ENCODE results near the gene PDE1C. TPM values are rescaled to one million over a fixed set of nuclear protein-coding genes. Genes with fewer than 3 reads are reported as not detected.
"Not testable (repeated sequence)": the region's sequence is repeated elsewhere in the genome, so short reads cannot be mapped to it uniquely, and the experiment has no call there.

The PDE1C gene
- total RNA-seq, 1 donor from 2014 or later: 181 TPM

DNA sequence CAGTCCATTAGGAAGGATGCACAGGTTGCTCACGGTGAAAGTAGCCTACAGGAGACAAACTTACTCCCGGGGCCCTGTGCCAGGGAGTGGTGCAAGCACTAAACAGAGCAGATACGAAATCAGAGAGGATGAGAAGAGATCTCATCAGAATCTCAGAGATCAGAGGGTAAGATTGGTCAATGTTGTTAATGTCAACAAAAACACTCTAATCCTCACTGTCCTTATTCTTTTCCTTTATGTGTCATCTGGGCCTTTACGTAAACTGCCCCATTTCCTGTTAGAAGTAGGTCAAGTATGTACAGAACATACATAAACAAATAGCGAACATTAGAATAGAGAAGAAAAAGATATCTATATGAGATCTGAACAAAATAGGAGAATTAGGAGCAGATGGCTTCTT, 220.1 kb downstream of the PDE1C start:
- DNase-seq (no peak), ATAC-seq (ENCODE audit: poor library complexity) (no peak)
- intact Hi-C loops (cut with DNase I): no loop called here

DNA sequence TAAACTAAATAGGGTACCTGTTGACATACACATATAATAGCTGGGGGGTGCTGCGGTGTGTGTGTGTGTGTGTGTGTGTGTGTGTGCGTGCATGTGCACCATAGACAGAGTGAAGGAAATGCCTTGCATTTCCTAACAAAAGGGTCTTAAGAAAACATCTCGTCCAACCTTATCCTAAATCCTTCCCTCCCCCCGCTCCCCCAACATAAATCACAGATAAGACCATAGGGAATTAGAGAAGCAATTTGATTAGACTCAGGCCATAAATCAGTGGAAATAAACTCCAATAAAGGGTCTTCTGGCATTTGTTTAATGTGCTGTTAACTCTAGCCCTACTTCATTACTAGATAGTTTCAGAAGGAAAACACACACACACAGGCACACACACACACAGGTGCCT, 234.7 kb downstream of the PDE1C start:
- no peak for ATAC-seq (ENCODE audit: poor library complexity)
- no peak for DNase-seq
- intact Hi-C loops (cut with DNase I): no loop called here

DNA sequence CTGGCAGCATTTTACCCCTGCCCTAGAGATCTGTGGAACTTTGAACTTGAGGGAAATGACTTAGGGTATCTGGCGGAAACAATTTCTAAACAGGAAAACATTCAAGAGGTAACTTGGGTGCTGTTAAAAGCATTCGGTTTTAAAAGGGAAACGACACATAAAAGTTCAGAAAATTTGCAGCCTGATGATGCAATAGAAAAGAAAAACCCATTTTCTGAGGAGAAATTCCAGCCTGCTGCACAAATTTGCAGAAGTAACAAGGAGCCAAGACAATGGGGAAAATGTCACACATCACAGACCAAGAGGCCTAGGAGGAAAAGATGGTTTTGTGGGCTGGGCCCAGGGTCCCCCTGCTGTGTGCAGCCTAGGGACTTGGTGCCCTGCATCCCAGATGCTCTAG, 236.6 kb downstream of the PDE1C start:
- intact Hi-C loops (cut with DNase I); DNase-seq: not testable (repeated sequence)

GRCh38 chr7:31828520-31828919, 241.7 kb downstream of the PDE1C start:
- DNase-seq: no peak
- ATAC-seq (ENCODE audit: poor library complexity): no peak
- intact Hi-C loops (cut with DNase I): no loop called here

More for the DNA sequence above, 236.6 kb downstream of the PDE1C start:
- not testable (repeated sequence) for ATAC-seq (ENCODE audit: poor library complexity)

DNA sequence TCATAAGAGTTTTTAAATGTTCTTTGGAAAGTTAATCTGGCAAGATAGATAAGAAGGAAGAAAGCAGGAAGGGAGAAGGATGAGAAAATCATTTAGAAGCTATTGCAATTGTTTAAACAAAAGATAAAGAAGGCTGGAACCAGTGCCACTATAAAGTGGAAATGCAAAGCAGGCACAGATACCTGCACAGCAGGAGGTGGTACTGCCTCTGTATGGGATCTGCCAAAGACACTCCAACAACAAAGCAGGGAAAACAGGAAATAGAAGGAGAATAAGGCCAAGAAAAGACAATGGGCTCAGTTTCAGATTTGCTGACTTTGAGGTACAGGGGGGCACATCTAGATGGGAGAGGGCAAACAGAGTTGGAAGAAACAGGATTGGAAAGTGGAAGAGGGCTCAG, 244.6 kb downstream of the PDE1C start:
- ATAC-seq (ENCODE audit: poor library complexity): no peak
- intact Hi-C loops (cut with DNase I): no loop called here

DNA sequence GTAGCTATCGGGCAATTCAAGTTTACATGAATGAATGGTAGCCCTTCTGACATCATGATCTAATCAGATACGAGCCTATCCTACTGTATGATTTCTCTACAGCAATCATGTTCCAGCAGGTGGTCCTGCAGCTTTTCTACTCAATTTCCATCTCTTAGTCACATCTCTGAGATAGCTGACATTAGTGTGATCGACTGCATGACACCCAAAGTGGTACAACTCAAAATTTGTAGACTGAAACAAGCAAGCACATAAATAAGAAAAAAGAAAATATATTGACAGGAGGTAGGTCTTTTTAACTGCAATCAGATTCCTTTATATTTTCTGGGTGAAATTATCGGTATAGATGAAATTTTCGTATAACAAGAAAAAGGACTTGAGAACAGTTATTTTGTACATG, 251.2 kb downstream of the PDE1C start:
- no peak for ATAC-seq (ENCODE audit: poor library complexity)
- intact Hi-C loops (cut with DNase I): no loop called here
- no peak for DNase-seq

More for the DNA sequence above, 244.6 kb downstream of the PDE1C start:
- no peak for DNase-seq

- no peak for ATAC-seq (ENCODE audit: poor library complexity)
- intact Hi-C loops (cut with DNase I): no loop called here
- DNase-seq: no peak
These were observed 253.4 kb downstream of the PDE1C start for GRCh38 chr7:31816810-31817209.

GRCh38 chr7:31815796-31816195, 254.4 kb downstream of the PDE1C start:
- no peak for ATAC-seq (ENCODE audit: poor library complexity)
- DNase-seq: no peak
- intact Hi-C loops (cut with DNase I): no loop called here

- DNase-seq: no peak
- no peak for ATAC-seq (ENCODE audit: poor library complexity)
- intact Hi-C loops (cut with DNase I): no loop called here
These were observed 256.0 kb downstream of the PDE1C start for GRCh38 chr7:31814187-31814586.

- intact Hi-C loops (cut with DNase I): no loop called here
- DNase-seq (peak; percentile 39), ATAC-seq (ENCODE audit: poor library complexity) (peak; percentile 61)
These were observed 258.4 kb downstream of the PDE1C start for GRCh38 chr7:31811650-31812461.

DNA sequence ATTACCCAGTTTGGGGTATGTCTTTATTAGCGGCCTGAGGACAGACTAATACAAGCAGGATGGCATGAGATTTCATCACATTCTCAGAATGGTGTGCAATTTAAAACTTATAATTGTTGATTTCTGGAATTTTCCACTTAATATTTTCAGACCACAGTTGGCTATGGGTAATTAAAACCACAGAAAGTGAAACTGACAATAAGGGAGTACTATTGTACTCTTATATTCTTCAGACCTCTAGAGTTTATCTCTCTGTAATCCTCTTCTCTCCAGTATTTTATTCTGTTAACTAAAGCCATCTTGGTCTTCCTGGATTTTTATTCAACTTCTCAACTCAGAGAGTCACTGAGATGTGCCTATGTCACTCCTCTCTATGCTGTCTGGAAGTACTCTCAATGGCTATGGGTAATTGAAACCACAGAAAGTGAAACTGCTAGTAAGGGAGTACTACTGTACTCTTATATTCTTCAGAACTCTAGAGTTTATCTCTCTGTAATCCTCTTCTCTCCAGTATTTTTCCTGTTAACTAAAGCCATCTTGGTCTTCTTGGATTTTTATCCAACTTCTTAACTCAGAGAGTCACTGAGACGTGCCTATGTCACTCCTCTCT, 264.9 kb downstream of the PDE1C start:
- DNase-seq (no peak), ATAC-seq (ENCODE audit: poor library complexity) (no peak)
- intact Hi-C loops (cut with DNase I): no loop called here

DNA sequence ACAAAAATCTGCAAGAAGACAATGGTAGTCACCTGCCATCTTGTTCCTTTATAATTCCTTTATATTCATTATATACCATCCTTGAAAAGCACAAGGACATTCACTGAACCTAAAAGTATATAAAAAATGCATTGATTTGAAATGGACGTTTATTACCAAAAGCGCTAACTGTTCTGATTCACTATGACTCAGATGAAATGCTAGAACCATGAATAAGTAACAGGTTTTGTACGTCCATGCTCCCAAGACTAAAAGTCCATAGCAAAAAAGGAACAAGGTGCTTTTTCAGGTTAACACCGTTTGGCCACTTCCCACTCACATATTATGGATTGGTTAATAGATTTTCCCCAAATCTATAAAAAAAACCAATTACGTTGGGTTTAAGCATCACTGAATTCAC, 273.8 kb downstream of the PDE1C start:
- no peak for ATAC-seq (ENCODE audit: poor library complexity)
- intact Hi-C loops (cut with DNase I): no loop called here

GRCh38 chr7:31794851-31795344, 275.3 kb downstream of the PDE1C start:
- no peak for DNase-seq
- intact Hi-C loops (cut with DNase I): no loop called here
- ATAC-seq (ENCODE audit: poor library complexity): no peak

More for the DNA sequence above, 273.8 kb downstream of the PDE1C start:
- no peak for DNase-seq

GRCh38 chr7:31791881-31792280, 278.3 kb downstream of the PDE1C start:
- ATAC-seq (ENCODE audit: poor library complexity) (no peak), DNase-seq (no peak)
- intact Hi-C loops (cut with DNase I): no loop called here

GRCh38 chr7:31788883-31789680, 281.1 kb downstream of the PDE1C start:
- intact Hi-C loops (cut with DNase I): no loop called here
- ATAC-seq (ENCODE audit: poor library complexity) (no peak), DNase-seq (no peak)

GRCh38 chr7:31788445-31788844, 281.8 kb downstream of the PDE1C start:
- no peak for DNase-seq
- intact Hi-C loops (cut with DNase I): no loop called here
- no peak for ATAC-seq (ENCODE audit: poor library complexity)

DNA sequence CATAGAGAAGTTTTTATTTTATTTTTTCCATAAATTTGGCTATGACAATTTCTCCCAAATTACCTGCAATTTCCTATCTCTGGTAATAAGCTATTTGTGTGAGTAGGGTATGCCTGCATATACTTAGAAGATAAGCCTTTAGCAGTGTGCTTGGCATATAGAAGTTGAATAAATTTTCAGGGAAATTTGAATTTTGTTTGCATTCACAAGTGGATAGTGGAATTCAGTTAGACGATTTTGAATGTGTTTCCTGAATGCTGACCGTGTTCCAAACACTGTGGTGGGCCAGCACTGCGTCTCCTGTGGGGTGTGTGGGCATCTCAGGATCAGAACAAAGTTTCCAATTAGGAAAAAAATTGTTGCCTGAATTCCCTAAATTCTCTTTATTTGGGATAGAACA, 283.9 kb downstream of the PDE1C start:
- intact Hi-C loops (cut with DNase I): no loop called here
- ATAC-seq (ENCODE audit: poor library complexity): no peak

DNA sequence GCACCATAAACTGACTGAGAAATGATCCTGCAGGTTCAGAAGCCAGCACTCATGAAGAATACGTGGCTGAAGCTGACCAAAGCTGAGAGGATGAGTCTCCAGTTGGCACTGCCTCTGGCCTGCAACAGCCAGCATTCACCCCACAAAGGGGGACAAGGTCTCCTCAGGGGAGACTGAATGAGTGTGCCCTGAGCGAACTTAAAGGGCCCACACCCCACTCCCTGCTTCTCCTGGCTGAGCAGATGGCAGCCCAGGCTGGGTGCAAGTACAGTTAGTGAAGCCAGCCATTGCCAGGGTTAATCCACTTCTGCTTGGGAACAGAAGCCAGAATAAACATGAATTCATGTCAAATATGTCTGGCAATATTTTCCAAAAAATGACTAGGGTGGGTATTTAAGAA, 285.1 kb downstream of the PDE1C start:
- ATAC-seq (ENCODE audit: poor library complexity): peak; percentile 48
- DNase-seq: no peak
- intact Hi-C loops (cut with DNase I): no loop called here

More for the DNA sequence above, 283.9 kb downstream of the PDE1C start:
- DNase-seq: no peak

DNA sequence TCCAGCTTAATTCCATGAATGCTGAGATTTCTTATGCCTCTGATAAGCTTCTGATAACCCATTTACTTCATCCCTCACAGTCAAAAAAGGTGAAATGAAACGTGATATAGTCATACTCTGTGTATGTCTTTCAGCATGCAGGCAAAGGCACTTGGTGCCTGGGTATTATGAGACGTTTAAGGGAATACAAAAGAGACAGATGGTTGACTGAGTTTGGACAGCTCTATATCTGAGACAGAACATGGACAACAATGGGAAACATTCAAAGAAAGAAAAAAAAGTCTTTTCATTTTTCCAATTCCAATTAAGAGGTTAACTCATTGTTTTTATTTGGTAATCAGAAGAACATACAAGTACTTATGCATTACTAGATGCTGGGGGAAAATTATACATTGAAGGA, 287.0 kb downstream of the PDE1C start:
- DNase-seq (no peak), ATAC-seq (ENCODE audit: poor library complexity) (no peak)

More for the DNA sequence above, 287.0 kb downstream of the PDE1C start:
- intact Hi-C loops (cut with DNase I): no loop called here
